Karpas-422 (cell line): Measurements from ENCODE around the gene RALGDS. TPM values are rescaled to one million over a fixed set of nuclear protein-coding genes. Genes with fewer than 3 reads are reported as not detected.

Experiments
- DNase-seq: peaks from one replicate; pipeline ENCODE4 v3.0.0-alpha.2; 2015
- H2AFZ ChIP-seq: fragments of 200-600 bp; sonication (generic); 2 replicates; pipeline ENCODE4 v1.6.1; 2014; ENCODE audit warnings: antibody characterized with exemption, low read length, mixed read lengths
- H3K27ac ChIP-seq: fragments of 200-600 bp; sonication (generic); 2 replicates; pipeline ENCODE4 v1.5.1; 2014; ENCODE audit warnings: mild to moderate bottlenecking, low read length, moderate library complexity
- H3K27me3 ChIP-seq: fragments of 200-600 bp; sonication (generic); 2 replicates; pipeline ENCODE4 v1.6.1; 2014; ENCODE audit warnings: low read length, mixed read lengths
- H3K36me3 ChIP-seq: fragments of 200-600 bp; sonication (generic); 2 replicates; pipeline ENCODE4 v1.6.1; 2014; ENCODE audit warnings: low read length, mixed read lengths; ENCODE audit not compliant: insufficient read depth
- H3K4me1 ChIP-seq: fragments of 200-600 bp; sonication (generic); 2 replicates; pipeline ENCODE4 v1.6.1; 2014; ENCODE audit warnings: mild to moderate bottlenecking, low read length, mixed read lengths
- H3K4me2 ChIP-seq: fragments of 200-600 bp; sonication (generic); 2 replicates; pipeline ENCODE4 v1.6.1; 2014; ENCODE audit warnings: low read length, low read depth, mild to moderate bottlenecking; ENCODE audit not compliant: poor library complexity, severe bottlenecking
- H3K4me3 ChIP-seq: fragments of 200-600 bp; sonication (generic); 2 replicates; pipeline ENCODE4 v1.5.1; 2014; ENCODE audit warnings: mild to moderate bottlenecking, antibody characterized with exemption, low read length, mixed read lengths
- H3K79me2 ChIP-seq: fragments of 200-600 bp; sonication (generic); 2 replicates; pipeline ENCODE4 v1.6.1; 2014; ENCODE audit warnings: mild to moderate bottlenecking, low read length, mixed read lengths
- H3K9ac ChIP-seq: fragments of 200-600 bp; sonication (generic); 2 replicates; pipeline ENCODE4 v1.6.0; 2014; ENCODE audit warnings: low read length
- H3K9me2 ChIP-seq: fragments of 200-600 bp; sonication (generic), shearing (Covaris generic); replicated peaks from 2 replicates; pipeline ENCODE4 v1.6.0; 2014; ENCODE audit warnings: mild to moderate bottlenecking, low read length, moderate library complexity; ENCODE audit not compliant: insufficient read depth
- H3K9me3 ChIP-seq: fragments of 300-700, 200-600 bp; sonication (generic); 2 replicates; pipeline ENCODE4 v1.6.1; 2014; ENCODE audit warnings: low read length, mixed read lengths
- H4K20me1 ChIP-seq: fragments of 200-600 bp; sonication (generic); 2 replicates; pipeline ENCODE4 v1.6.1; 2014; ENCODE audit warnings: mild to moderate bottlenecking, antibody characterized with exemption, low read length, low read depth; ENCODE audit not compliant: insufficient read depth
- total RNA-seq: library from RNA; depleted of rRNA; stranded (reverse); fragments of >200 nt; shearing (Covaris generic); gene quantifications from 2 replicates; pipeline ENCODE4 v1.2.3, GENCODE V29; 2014; ENCODE audit warnings: low replicate concordance

RALGDS gene
- total RNA-seq, 1 experiment from 2014 or later: 69.2 TPM

DNA sequence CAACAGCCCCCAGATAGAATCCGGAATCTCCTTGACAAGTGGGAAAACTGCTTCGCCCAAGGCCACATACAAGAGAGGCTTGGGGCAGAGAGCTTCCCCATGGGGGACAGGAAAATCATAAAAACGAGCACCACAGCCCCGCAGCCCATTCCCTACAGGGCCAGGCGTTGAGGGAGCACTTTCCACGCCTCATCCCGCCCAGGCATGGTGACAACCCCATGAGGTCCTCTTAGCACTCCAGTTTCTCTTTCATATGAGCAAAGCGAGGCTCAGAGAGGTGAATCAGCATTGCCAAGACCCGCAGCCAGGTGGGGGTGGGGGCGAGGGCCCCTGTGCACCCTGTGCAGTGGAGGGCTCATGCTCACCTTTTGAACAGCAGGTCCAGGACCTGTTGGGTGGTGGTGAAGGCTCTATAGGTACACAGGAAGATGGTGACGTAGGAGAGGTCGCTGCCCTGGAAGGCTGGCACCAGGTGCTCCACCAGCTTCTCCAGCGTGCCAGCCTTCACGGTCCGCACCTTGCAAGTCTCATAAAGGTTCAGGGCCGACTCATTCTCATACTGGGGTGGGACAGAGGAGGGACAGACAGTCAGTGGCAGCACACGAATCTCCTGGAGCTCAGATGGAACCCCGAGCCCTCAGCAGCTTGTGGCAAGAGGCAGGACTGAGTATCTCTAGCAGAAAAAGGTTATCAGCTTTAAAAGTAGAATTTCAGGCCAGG lies 10.9 kb downstream of the RALGDS start:
- no peak for DNase-seq
- H3K4me1 ChIP-seq: peaks cover 18% of the 10 kb centered on the region
- no peak overlapping the region for H3K27ac ChIP-seq
- H4K20me1 ChIP-seq: peaks cover 41% of the 10 kb centered on the region
- H3K4me2 ChIP-seq: no peak overlapping the region
- H2AFZ ChIP-seq: no peak overlapping the region
- H3K36me3 ChIP-seq: peaks cover 20% of the 10 kb centered on the region; the same call in 1 of the 2 replicates
- H3K9me2 ChIP-seq: no peaks in the 10 kb centered on the region
- H3K9ac ChIP-seq: no peak overlapping the region
- H3K27me3 ChIP-seq: no peaks in the 10 kb centered on the region
- no peaks in the 10 kb centered on the region for H3K9me3 ChIP-seq
- no peak overlapping the region for H3K4me3 ChIP-seq
- peaks cover 35% of the 10 kb centered on the region for H3K79me2 ChIP-seq

DNA sequence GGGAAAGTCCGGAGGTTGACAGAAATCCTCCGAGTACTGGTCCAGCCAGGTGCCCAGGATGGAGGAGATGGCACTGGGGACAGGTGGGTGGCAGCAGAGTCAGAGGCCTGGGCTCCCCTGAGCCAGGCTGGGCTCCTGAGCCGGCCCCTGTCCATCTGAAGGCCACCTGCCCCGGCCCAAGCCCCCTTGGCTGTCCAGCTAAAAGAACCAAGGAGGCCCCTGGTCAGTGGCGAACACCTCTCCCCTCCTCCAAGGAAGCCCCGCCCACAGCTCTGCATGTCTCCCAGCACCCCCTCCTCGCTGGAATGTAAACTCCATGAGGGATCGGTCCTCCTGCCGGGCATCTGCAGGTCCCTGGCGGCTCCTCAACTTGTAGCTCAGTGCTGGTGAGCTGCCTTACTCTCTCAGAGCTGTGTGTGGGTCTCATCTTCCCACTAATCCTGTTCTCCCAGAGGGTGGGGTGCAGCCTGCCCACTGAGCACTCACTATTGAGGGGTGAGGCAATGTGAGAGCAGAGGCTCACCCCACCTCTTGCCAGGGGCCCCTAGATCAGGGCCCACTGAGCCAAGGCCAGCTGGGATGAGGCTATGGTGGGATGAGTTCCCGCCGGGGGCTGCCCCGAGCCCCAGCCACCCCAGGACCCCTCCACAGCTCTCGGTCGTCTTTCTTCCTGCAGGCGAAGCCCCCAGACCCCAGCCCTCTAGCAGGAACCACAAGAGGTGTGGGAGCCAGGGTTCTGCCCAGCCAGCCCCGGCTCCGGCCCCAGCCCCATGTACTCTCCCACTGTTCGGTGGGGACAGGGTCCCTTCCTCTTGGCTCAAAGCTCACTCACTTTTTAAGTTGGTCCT lies 12.0 kb downstream of the RALGDS start:
- Histone ChIP-seq H3K4me3 (no peak overlapping the region), H3K9ac (no peak overlapping the region), H2AFZ (no peak overlapping the region), H4K20me1 (peaks cover 32% of the 10 kb centered on the region; the same call in 1 of the 2 replicates), H3K27ac (no peak overlapping the region), H3K79me2 (peaks cover 24% of the 10 kb centered on the region), H3K4me1 (peaks cover 8% of the 10 kb centered on the region), H3K9me3 (no peaks in the 10 kb centered on the region), H3K36me3 (peaks cover 20% of the 10 kb centered on the region; the same call in 1 of the 2 replicates), H3K27me3 (no peaks in the 10 kb centered on the region), H3K4me2 (no peak overlapping the region), H3K9me2 (no peaks in the 10 kb centered on the region)
- DNase-seq: no peak

DNA sequence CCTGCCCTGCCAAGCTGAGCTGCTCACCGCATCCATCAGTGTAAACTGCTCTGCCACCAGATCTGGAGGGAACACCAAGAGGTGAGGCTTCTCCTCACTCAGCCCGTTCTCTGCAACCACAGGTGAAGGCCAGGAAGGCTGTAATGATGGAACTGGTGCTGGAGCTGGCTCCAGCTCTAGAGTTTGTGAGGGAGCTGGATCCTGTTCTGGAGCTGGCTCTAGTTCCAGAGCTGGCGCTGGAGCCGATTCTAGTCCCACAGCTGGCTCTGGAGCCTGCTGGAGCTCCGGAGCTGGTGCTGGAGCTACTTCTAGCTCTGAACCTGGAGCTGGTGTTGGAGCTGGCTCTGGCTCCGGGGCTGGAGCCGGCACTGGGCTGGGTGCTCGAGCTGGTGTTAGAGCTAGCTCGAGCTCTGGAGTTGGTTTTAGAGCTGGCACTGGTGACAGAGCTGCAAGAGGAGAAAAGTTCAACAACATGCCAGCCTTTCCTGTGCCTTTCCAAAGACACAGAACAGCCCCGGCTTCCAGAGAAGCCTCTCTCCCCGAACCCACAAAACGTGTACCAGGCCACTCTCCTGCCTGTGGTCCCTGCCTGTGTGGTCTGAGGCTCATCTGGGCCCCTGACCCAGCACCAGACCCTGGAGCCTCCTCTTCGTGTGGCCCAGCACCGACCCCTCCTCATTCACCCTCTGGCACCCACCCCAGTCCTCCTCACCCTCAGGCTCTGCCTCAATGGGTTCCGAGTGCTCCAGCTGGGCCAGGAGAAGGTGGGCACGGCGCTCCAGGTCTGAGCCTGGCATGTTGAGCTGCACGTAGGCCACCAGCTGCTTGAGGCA lies 12.9 kb downstream of the RALGDS start:
- no peak for DNase-seq
- peaks cover 24% of the 10 kb centered on the region; the same call in 1 of the 2 replicates for H4K20me1 ChIP-seq
- no peak overlapping the region for H3K4me2 ChIP-seq
- H2AFZ ChIP-seq: no peak overlapping the region
- H3K4me3 ChIP-seq: no peak overlapping the region
- peaks cover 16% of the 10 kb centered on the region for H3K79me2 ChIP-seq
- no peaks in the 10 kb centered on the region for H3K4me1 ChIP-seq
- no peaks in the 10 kb centered on the region for H3K9me2 ChIP-seq
- peaks cover 22% of the 10 kb centered on the region; the same call in 1 of the 2 replicates for H3K36me3 ChIP-seq
- no peak overlapping the region for H3K27ac ChIP-seq
- H3K9ac ChIP-seq: no peak overlapping the region
- no peaks in the 10 kb centered on the region for H3K9me3 ChIP-seq
- no peaks in the 10 kb centered on the region for H3K27me3 ChIP-seq

DNA sequence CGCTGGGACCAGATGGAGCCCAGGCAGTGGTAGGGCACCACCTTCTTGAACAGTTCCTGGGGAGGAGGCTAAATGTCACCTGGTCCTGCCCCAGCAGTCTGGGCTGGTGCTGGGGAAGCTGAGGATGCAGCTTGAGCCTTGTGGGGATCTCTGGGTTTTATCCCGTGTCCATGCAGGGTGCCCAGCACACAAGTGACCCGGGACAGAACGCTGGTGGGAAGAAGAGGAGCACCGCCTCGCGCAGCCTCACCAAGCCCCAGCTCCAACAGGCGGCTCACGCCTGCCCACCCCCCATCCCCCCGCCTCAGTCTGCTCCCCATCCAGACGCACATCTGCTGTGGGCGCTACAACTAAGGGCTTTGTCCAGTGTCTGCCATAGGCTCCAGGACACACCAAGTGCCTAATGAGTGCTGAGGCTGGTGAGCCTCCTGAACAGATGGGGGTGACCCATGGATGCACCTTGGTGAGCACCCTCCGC lies 13.8 kb downstream of the RALGDS start:
- no peak overlapping the region for H3K27ac ChIP-seq
- no peak for DNase-seq
- peaks cover 7% of the 10 kb centered on the region for H3K79me2 ChIP-seq
- peaks cover 30% of the 10 kb centered on the region for H3K36me3 ChIP-seq
- no peak overlapping the region for H3K9ac ChIP-seq
- H3K9me3 ChIP-seq: no peaks in the 10 kb centered on the region
- H3K9me2 ChIP-seq: no peaks in the 10 kb centered on the region
- no peak overlapping the region for H2AFZ ChIP-seq
- peaks cover 15% of the 10 kb centered on the region; the same call in 1 of the 2 replicates for H4K20me1 ChIP-seq
- H3K4me3 ChIP-seq: no peak overlapping the region
- no peak overlapping the region for H3K4me2 ChIP-seq
- no peaks in the 10 kb centered on the region for H3K27me3 ChIP-seq
- no peaks in the 10 kb centered on the region for H3K4me1 ChIP-seq

DNA sequence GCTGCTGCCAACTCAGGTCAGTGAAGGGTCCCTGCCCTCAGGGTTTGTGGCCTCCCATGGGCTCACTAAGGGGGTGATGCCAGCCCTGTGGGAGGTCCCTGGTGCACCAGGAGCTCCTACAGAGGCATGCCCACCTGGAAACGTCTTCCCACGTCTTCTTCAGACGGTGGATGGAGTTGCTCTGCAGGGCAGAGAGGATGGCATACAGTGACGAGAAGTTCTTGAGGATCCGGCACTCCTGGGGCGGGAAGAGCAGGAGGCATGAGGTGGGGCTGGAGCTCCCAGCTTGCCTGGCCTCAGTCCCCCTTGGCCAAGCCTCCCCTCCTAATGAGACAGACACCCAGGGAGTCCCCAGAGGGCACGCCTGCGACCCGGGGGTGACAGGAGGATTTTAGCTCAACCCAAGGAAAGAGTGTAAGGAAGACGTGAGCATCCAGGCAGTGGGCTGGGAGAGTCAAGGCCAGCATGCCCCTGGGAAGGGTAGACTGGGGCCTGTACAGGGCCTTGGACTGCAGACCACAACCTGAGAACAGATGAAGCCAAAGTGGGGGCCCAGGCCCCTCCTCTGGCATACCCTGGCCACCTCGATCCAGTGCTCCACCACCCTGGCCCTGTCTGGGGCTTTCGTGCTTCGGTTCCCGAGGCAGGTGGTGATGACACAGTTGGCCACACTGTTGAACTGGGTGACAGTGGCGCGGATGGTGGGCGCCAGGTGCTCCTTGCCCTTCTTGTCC lies 14.4 kb downstream of the RALGDS start:
- DNase-seq: no peak
- Histone ChIP-seq H3K27ac (no peak overlapping the region), H3K9ac (no peak overlapping the region), H3K9me2 (no peaks in the 10 kb centered on the region), H3K4me1 (no peaks in the 10 kb centered on the region), H3K36me3 (peaks cover 36% of the 10 kb centered on the region), H3K79me2 (peaks cover under 1% of the 10 kb centered on the region; the same call in 1 of the 2 replicates), H4K20me1 (peaks cover 12% of the 10 kb centered on the region; the same call in 1 of the 2 replicates), H3K4me3 (no peak overlapping the region), H2AFZ (no peak overlapping the region), H3K9me3 (no peaks in the 10 kb centered on the region), H3K27me3 (no peaks in the 10 kb centered on the region), H3K4me2 (no peak overlapping the region)

DNA sequence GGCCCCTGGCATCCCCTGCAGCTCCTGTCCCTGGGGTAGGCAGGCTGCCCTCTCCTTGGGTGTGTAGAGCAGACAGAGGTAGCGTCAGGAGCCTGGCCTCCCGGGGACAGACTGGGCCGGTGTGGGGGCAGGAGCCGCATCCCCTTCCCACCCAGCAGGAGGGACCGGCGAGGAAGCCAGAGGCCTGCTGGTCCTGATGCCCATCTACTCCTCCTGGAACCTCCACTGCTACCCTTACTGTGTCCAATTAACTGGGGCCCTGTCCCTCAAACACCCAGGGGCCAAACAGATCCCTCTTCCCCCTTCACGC lies 15.6 kb downstream of the RALGDS start:
- no peak overlapping the region for H3K9ac ChIP-seq
- no peak overlapping the region for H2AFZ ChIP-seq
- no peaks in the 10 kb centered on the region; the same call in 1 of the 2 replicates for H3K79me2 ChIP-seq
- H3K4me3 ChIP-seq: no peak overlapping the region
- H3K9me3 ChIP-seq: no peaks in the 10 kb centered on the region
- no peaks in the 10 kb centered on the region for H3K27me3 ChIP-seq
- H4K20me1 ChIP-seq: peaks cover 12% of the 10 kb centered on the region; the same call in 1 of the 2 replicates
- H3K4me1 ChIP-seq: no peaks in the 10 kb centered on the region
- no peak for DNase-seq
- no peaks in the 10 kb centered on the region for H3K9me2 ChIP-seq
- H3K27ac ChIP-seq: no peak overlapping the region
- H3K4me2 ChIP-seq: no peak overlapping the region
- H3K36me3 ChIP-seq: peaks cover 41% of the 10 kb centered on the region

DNA sequence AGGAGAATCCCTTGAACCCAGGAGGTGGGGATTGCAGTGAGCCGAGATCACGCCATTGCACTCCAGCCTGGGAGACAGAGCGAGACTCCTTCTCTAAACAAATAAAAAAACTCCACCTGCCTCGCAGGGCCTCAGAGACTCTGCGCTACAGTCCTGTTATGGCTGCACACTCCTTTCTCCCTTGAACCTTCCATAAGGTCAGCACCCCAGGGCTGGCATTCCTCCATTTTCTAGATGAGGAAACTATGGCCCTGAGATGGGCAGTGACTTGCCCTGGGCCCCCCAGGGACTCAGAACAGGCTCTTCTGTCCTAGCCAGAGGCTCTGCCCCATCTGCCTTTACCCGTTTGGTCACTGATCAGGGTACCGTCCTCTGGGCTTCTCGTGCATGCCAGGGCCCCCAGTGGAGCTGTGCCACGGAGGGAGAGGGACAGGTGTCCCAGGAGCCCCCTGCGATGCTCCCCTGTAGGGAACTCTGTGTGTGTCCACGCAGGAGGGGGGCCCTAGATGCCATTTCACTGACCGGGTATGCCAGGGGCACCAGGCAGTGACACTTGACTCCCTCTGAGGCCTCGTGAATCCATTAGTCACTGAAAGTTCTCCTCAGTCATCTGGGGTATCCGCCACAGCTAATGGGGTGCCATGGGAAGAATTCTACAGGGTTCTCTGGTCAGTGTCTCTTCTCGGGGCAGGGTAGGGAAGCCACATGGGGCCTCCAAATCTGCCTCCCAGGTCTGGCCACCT lies 16.2 kb downstream of the RALGDS start:
- no peak for DNase-seq
- Histone ChIP-seq H3K27ac (no peak overlapping the region), H3K79me2 (no peaks in the 10 kb centered on the region), H3K4me1 (no peaks in the 10 kb centered on the region), H3K27me3 (no peaks in the 10 kb centered on the region), H3K4me2 (no peak overlapping the region), H3K9me3 (no peaks in the 10 kb centered on the region), H4K20me1 (peaks cover 12% of the 10 kb centered on the region; the same call in 1 of the 2 replicates), H2AFZ (no peak overlapping the region), H3K9ac (no peak overlapping the region), H3K9me2 (no peaks in the 10 kb centered on the region), H3K4me3 (no peak overlapping the region), H3K36me3 (peaks cover 44% of the 10 kb centered on the region)
